ENCODE data around the gene TRAF2. TPM values are rescaled to one million over a fixed set of nuclear protein-coding genes. Genes with fewer than 3 reads are reported as not detected.

Gene TRAF2
- total and polyA plus RNA-seq, 2 of the 4 experiments (the other 2 are of a cell fraction), result 6.6 to 12.0 TPM

- Histone ChIP-seq H4K8ac (ENCODE audit: low read depth in 2 of 2, low read length in 2 of 2) (peak overlapping the region; percentile 45 to 69; a peak in 1 of 4 replicates), H2AK9ac (replicated peaks; ENCODE audit: low read depth, low read length, poor library complexity) (peak overlapping the region; percentile 58), H2BK120ac (ENCODE audit: low read depth, low read length) (no peak overlapping the region), H3K4me3 (ENCODE audit: insufficient read depth, low read depth, low read length) (peak overlapping the region; percentile 40), H3K9ac (ENCODE audit: low read depth, low read length) (no peak overlapping the region; the same call in 1 of the 2 replicates), H3K14ac (replicated peaks; ENCODE audit: low read depth, low read length) (no peak overlapping the region), H3K27ac (ENCODE audit: insufficient read depth, low read length) (no peak overlapping the region; the same call in 1 of the 2 replicates), H4K5ac (ENCODE audit: low read depth, low read length) (no peak overlapping the region), H3K4me2 (ENCODE audit: low read depth, low read length) (peak overlapping the region; percentile 79), H2BK5ac (ENCODE audit: low read depth, low read length, poor library complexity, severe bottlenecking) (no peak overlapping the region), H2BK20ac (ENCODE audit: low read depth, low read length) (no peak overlapping the region), H3K4me1 (ENCODE audit: control insufficient read depth, insufficient read depth, low read length) (no peaks in the 10 kb centered on the region; the same call in 1 of the 2 replicates), H2BK15ac (ENCODE audit: low read depth, low read length) (no peak overlapping the region), H3K23ac (ENCODE audit: low read depth, low read length) (no peak overlapping the region), H2AK5ac (ENCODE audit: low read depth, low read length) (peak overlapping the region; percentile 50; the same call in 1 of the 2 replicates), H3K79me1 (ENCODE audit: low read depth in 1 of 2, low read length in 2 of 2) (peaks cover 0 to 5% of the 10 kb centered on the region in 2 experiments; a peak in 1 of 4 replicates), H2AFZ (replicated peaks; ENCODE audit: low read length, poor library complexity) (peak overlapping the region; percentile 98), H3K9me3 (ENCODE audit: control insufficient read depth, insufficient read depth, low read length) (no peaks in the 10 kb centered on the region), H4K20me1 (ENCODE audit: insufficient read depth, low read length) (no peaks in the 10 kb centered on the region), H3K27me3 (ENCODE audit: control insufficient read depth, insufficient read depth, low read length) (peaks cover 5% of the 10 kb centered on the region; the same call in 1 of the 2 replicates), H3K36me3 (ENCODE audit: control insufficient read depth, insufficient read depth, low read length) (no peaks in the 10 kb centered on the region), H3K56ac (ENCODE audit: extremely low read depth, insufficient read depth, low read length) (no peak overlapping the region), H3K18ac (ENCODE audit: low read depth, low read length) (no peak overlapping the region), H3K4ac (ENCODE audit: low read depth, low read length) (no peak overlapping the region; the same call in 1 of the 2 replicates), H4K91ac (ENCODE audit: insufficient read depth, low read depth, low read length) (no peak overlapping the region; the same call in 1 of the 2 replicates), H3K9me1 (ENCODE audit: insufficient read depth, low read length) (peaks cover 4% of the 10 kb centered on the region)
- ATAC-seq (ENCODE audit: low read depth) (peak; percentile 2; the same call in 1 of the 2 replicates), DNase-seq (no peak)
- no peak for TF ChIP-seq FOS (IDR thresholded peaks at IDR 0.05; ENCODE audit: low read depth, low read length)
- TF ChIP-seq POLR2A (IDR thresholded peaks at IDR 0.05; ENCODE audit: low read depth, low read length), result no peak
- TF ChIP-seq, protein P1, sequence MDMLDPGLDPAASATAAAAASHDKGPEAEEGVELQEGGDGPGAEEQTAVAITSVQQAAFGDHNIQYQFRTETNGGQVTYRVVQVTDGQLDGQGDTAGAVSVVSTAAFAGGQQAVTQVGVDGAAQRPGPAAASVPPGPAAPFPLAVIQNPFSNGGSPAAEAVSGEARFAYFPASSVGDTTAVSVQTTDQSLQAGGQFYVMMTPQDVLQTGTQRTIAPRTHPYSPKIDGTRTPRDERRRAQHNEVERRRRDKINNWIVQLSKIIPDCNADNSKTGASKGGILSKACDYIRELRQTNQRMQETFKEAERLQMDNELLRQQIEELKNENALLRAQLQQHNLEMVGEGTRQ (IDR thresholded peaks at IDR 0.05; ENCODE audit: low read depth, low read length), result no peak
- no peak for TF ChIP-seq ELK1 (IDR thresholded peaks at IDR 0.05; ENCODE audit: borderline replicate concordance, low read depth, low read length)
- no peak for TF ChIP-seq SMC3 (IDR thresholded peaks at IDR 0.05; ENCODE audit: low read depth, low read length)
- TF ChIP-seq RCOR1 (IDR thresholded peaks at IDR 0.05; ENCODE audit: insufficient replicate concordance, low read length), result no peak
- TF ChIP-seq CTCF (conservative IDR thresholded peaks at IDR 0.05; ENCODE audit: low read depth, low read length), result no peak
- no peak for TF ChIP-seq CEBPB (IDR thresholded peaks at IDR 0.05; ENCODE audit: low read depth, low read length)
- TF ChIP-seq RAD21 (IDR thresholded peaks at IDR 0.05; ENCODE audit: low read length), result no peak
- POLR2A ChIA-PET (ENCODE audit: unreplicated experiment), result no interaction called here
- CTCF ChIA-PET, result interaction anchor here (2.0 kb wide), 1 partner anchor 80 kb away, joined by 9 read pairs; no protein-coding TSS in a partner anchor
- 7% methylated on average over 4 of the region's 22 CpGs; no CpG with 5 or more reads in 1 of the 2 experiments for WGBS, 2 experiments (ENCODE audit: extremely low coverage in 2 of 2, insufficient read length in 1 of 2)
- intact Hi-C loops (cut with micrococcal nuclease) (no loop called here), dilution Hi-C loops (cut with HindIII; ENCODE audit: low sequenced_read_pairs, unreplicated experiment) (no loop called here), in situ Hi-C loops (cut with MboI; ENCODE audit: low sequenced_read_pairs) (no loop called here)
- no TSS peak for BruUV-seq (replicated peaks)
Measured at GRCh38 chr9:136949239-136949816, 63.0 kb downstream of the TRAF2 start.
